Pulmonary artery endothelial cell (primary cell): ENCODE data around the gene NOXO1. TPM values are rescaled to one million over a fixed set of nuclear protein-coding genes. Genes with fewer than 3 reads are reported as not detected.

Source experiments
- DNase-seq: peaks from one replicate; pipeline ENCODE4 v3.0.0-alpha.2; 2011; ENCODE audit warnings: low read depth, low spot score
- total RNA-seq: library from RNA; depleted of rRNA; stranded (reverse); fragments of >200 nt; gene quantifications from 2 replicates; pipeline ENCODE4 v1.2.3, GENCODE V29; 2014

Gene NOXO1
- total RNA-seq, 1 donor from 2014 or later: 0.13 TPM

DNA sequence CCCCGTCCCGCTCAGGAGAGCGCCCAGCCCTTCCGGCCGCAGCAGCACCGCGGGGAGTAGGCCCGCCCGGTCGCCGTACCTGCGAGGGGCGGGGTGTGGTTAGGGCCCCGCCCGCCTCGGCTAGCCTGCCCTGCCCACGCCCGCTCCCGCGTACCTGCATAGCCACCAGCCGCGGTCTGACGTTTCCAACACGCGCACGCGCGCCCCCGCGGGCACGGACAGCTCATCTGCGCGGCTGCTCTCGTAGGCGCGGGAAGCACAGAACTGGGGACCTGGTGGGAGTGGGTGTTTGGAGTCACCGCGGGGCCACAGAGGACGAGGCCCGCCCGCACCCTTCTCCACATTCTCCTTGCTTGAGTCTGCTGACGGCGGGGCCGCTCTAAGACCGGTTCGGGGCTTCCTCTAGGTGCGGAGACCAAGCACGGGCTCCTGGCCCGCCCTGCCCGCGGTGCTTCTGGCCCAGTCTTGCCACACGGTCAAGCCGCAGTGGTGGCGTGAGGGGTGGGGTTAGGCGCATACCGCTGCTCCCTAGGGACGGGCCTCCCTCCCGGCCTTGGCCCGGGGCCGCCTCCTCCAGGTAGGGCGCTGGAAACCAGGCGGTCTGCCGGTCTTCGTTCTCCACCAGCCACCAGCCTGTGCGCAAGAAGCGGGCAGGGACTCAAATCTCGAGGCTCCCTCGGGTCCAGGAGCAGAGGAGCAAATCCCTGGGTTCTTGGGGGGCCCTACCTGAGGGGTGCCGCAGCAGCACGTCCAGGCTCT lies 1.8 kb downstream of the NOXO1 start:
- DNase-seq: no peak

DNA sequence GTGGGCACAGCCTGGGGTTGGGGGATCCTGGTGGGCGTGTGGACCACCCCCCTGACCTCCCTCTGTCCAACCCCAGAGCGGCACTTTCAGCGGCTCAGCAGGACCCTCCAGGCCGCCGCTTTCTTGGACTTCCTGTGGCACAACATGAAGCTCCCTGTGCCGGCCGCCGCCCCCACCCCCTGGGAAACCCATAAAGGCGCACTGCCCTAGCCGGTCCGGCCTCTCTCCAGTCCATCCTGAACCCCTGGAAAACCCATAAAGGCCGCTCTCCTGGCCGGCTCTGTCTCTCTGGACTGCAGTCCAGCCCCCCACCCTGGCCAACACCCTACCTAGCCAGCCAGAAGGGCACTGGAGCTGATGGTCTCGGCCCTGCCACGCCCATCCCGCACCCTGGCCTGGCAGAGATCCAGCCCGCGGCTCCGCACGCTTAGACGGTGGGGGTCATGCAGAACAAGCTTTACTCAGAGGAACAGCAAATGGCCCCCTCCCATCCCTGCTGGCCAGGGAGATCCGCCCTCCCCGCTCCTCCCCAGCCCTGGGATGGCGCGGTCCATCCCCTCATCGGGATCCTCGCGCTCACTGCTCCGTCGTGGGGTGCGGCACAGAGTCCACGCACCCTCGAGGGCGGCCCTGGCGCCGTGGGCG lies 2.7 kb downstream of the NOXO1 start:
- DNase-seq: no peak

DNA sequence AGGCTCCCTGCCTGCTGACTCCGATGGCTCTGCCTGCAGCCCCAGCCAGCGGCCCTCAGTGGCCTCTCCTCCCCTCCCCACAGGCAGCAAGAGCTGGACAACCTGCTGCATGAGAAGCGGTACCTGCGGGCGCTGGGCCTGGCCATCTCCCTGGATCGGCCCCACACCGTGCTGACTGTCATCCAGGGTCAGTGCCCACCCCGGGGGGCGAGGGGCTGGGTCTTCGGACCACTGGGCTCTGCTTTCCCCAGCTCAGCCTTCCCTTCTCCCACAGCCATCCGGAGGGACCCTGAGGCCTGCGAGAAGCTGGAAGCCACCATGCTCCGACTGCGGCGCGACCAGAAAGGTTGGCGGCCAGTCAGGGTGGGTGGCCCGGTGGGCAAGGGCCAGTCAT lies 3.4 kb downstream of the NOXO1 start:
- no peak for DNase-seq

DNA sequence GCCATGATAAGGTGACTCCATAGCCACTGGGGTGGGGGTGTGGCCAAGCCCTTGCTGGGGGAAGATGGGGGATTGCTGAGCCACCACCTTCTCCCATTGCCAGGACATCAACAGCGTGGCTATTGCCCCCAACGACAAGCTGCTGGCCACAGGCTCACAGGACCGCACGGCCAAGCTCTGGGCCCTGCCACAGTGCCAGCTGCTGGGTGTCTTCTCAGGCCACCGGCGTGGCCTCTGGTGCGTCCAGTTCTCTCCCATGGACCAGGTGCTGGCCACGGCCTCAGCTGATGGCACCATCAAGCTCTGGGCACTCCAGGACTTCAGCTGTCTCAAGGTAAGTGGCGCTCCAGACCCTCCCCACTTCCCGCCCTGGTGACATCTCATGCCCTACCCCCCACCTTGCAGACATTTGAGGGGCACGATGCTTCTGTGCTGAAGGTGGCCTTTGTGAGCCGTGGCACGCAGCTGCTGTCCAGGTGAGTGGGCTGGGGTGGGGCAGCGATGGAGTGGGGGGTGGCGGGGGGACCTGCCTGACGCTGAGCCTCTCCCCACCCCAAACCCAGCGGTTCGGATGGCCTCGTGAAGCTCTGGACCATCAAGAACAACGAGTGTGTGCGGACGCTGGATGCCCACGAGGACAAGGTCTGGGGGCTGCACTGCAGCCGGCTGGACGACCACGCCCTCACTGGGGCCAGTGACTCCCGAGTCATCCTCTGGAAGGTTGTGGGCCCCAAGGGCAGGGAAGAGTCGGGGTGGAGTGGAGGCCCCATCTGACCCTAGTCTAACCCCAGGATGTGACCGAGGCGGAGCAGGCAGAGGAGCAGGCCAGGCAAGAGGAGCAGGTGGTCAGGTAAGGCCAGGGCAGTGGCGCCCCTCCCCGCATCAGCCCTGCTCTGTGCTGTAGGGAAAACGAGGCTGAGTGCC lies 4.1 kb downstream of the NOXO1 start:
- DNase-seq: no peak

DNA sequence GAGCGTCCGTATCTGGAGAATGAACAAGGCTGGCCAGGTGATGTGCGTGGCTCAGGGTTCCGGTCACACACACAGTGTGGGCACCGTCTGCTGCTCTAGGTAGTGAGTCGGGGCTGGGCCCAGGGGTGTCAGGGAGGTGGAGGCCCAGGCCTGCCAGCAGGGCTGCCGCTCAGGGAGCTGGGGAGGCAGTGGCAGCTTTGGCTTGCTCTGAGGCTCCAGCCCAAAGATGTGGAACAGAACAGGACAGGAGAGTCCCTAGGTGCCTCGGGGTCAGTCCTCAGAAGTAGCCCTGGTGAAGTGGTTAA lies 5.1 kb downstream of the NOXO1 start:
- DNase-seq: no peak

DNA sequence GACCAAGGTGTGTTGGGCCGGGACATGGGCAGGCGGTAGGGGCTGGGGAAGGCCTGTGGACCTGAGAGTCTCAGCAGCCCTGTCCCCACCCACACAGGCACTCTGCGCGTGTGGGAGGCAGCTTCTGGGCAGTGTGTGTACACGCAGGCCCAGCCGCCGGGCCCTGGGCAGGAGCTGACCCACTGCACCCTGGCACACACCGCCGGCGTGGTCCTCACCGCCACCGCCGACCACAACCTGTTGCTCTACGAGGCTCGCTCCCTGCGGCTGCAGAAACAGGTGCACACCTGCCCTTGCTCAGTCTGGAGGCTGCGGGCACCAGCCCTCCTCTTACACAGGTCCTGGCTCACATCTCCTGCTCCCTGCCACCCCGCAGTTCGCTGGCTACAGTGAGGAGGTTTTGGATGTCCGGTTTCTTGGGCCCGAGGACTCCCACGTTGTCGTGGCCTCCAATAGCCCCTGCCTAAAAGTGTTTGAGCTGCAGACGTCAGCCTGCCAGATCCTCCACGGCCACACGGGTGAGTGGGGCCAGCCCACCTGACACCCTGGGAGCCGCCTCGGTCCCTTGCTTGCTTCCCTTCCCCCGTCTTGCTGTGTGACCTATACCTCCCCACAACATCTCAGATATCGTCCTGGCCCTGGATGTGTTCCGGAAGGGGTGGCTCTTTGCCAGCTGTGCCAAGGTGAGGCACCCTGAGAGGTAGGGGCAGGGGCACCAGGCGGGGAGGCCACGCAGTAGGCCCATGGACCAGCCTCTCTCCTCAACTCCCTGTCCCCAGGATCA lies 5.6 kb downstream of the NOXO1 start:
- no peak for DNase-seq

DNA sequence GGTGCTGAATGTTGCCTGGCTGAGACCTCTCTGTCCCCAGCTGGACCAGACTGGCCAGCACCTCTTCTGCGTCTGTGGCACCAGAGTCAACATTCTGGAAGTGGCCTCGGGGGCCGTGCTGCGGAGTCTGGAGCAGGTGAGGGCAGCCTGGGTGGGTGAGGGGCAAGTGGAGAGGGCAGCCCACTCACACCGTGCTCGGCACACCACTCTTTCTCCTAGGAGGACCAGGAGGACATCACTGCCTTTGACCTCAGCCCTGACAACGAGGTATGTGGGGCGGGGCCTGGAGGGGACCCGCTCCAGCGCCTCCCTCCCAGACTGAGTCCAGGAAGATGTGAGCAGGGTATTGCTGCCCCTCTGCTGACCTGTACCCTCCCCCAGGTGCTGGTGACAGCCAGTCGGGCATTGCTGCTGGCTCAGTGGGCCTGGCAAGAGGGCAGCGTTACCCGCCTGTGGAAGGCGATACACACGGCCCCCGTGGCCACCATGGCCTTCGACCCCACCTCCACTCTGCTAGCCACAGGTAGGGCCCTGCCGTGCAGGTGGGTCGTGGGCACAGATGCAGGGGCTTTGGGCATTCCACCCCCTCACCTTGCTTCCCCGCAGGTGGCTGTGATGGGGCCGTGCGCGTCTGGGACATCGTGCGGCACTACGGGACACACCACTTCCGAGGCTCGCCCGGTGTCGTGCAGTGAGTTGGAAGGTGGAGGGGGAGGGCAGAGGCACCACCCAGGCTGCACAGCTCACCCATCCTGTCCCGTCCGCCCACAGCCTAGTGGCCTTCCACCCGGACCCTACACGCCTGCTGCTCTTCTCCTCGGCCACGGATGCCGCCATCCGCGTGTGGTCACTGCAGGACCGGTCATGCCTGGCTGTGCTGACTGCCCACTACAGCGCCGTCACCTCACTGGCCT lies 6.9 kb downstream of the NOXO1 start:
- DNase-seq: no peak

DNA sequence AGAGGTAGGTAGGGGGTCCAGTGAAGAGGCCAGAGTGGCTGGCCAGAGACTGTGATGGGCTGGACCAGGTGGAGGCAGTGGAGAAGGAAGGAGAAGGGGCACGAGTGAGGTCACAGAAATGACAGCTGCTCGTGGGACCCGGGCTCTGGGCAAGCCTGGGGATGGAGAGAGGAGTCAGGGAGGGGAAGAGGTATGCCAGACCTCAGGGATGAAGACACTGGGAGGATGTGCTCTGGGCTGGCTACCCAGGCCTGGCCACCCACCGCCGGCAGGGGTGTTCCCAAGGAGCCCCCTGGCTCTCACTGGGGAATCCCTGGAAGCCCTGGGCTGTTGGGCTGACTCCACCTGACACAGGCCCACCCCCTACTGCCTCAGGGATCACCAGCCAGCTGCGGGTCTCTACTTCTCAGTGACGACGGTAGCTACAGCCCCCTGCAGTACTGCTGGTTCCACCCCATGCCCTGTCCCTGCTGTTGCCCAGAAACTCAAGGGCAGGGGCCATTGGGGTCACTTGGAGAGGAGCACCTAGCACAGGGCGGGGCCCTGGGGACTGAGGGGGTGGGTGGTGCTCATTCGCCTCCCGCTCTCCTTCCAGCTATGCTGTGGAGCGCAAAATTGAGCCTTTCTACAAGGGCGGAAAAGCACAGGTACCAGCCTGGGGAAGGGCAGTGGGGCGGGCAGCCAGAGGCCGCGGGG lies 7.7 kb downstream of the NOXO1 start:
- no peak for DNase-seq

DNA sequence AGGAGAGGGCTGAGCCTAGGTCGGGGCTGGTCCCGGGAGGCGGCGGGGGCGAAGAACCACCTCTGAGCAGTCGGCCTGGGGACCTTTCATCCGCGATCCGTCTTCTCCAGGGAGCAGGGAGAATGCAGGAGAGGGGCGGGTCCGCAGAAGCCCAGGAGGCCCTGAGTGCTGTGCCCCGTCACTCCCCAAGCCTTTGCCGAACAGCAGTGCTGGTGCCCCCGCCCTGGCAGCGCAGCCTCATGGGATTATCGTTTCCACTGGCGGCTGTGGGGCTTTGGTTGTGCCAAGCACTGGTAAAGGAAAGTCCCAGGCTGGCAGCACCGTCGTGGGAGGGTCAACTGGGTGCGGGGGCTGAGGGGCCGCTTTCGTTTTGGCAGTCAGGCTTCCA lies 8.8 kb downstream of the NOXO1 start:
- DNase-seq: no peak

DNA sequence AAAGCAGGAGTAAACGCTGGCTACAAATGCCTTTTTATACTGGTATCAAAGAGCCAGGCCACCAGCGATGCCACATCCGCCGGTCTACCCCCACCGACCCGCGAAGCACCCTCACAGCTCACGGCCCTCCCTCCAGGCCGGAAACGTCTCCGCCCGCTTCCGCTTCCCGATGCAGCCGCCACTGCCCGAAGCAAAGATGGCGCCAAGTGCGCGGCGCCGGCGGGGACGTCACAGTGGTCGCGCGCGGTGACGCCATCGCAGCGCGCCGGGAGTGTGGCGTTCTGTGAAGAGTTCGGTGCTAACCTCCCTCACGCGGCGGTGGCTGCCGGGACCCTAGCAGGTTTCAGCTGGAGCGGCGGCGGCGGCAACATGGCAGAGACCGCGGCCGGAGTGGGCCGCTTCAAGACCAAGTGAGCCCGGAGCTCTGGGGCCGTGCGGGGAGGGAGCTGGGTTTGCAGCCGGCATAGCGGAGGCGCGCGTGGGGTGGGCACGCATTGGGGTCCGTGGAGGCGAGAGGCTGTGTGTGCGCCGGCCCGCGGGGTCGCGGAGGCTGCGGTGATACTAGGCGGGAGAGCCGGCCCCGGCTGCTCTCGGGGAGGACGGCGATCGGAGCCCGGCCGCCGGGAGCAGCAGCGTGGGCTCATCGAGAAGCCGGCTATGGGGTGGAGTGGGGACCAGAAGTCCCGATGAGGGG lies 9.3 kb downstream of the NOXO1 start, which contains the start of gene TBL3:
TBL3 (plus strand) TSS at position 258 of the 694 bp plus-strand sequence; CDS start at position 370, 112 bp downstream.
- DNase-seq: peak; percentile 81

DNA sequence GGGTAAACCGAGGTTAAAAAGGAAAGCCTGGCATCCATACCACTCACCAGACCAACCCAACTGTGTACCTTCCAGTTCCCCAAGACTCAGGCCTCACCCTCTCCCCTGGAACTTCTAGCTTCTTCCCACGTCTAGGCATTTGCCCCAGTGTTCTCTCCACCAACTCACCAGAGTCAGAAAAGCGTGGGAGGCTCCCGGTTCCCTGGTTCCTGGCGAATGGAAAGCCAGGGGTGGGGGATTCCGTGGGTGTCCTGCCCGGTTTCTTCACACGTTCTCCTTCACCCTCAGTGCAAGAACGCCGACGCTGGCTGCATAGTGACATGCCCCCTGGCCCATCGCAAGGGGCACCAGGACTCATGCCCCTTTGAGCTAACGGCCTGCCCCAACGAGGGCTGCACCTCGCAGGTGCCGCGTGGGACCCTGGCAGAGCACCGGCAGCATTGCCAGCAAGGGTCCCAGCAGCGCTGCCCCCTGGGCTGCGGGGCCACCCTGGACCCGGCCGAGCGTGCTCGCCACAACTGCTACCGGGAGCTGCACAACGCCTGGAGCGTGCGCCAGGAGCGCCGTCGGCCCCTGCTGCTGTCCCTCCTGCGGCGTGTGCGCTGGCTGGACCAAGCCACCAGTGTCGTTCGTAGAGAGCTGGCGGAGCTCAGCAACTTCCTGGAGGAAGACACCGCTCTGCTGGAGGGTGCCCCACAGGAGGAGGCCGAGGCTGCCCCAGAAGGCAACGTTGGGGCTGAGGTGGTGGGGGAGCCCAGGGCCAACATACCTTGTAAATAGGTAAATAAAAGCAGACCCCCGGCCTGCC lies 12.9 kb downstream of the NOXO1 start:
- DNase-seq: no peak

DNA sequence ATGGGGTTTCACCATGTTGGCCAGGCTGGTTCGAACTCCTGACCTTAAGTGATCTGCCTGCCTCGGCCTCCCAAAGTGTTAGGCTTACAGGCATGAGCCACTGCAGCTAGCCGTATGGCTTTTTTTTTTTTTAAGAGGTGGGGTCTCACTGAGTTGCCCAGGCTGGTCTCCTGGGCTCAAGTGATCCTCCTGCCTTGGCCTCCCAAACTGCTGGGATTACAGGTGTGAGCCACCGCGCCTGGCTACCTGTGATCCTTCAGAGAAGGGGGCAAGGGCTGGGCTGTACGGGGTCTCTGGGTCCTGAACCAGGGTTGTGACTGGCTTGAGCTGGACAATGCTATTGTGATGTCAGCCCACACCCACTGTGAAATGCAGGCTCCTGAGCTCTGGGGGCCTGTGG lies 14.8 kb downstream of the NOXO1 start, which contains the start of gene RNF151:
RNF151 (plus strand) TSS at position 397 of the 400 bp plus-strand sequence. CDS start 26 bp downstream, outside the sequence.
- no peak for DNase-seq

DNA sequence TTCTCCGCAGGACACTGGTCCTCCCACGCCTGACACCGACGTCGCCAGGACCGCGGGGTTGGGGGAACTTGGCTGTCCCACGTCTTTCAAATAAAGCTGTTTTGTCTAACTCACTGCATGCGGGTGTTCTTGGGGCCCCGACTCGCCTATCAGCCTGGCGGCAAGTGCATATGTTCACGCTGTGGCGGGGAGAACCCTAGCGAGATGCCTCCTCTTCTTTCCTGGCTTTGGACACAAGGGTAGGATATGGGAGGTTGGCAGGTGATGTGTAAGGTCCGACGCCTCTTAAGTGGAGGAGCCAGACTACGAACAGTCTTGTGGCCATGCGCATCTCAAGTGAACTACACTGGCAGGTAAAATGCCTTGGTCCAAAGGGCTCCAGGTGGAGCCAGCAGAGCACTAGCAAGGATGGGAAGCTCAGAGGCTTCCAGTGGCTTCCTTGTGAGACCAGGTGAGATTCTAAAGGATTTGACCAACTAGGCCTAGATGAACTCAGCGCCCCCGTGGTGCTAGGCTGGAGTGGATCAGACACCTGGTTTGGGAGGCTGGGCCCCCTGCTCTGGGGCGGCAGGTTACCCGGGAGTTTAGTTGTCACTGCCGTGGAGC lies 15.8 kb downstream of the NOXO1 start:
- no peak for DNase-seq

DNA sequence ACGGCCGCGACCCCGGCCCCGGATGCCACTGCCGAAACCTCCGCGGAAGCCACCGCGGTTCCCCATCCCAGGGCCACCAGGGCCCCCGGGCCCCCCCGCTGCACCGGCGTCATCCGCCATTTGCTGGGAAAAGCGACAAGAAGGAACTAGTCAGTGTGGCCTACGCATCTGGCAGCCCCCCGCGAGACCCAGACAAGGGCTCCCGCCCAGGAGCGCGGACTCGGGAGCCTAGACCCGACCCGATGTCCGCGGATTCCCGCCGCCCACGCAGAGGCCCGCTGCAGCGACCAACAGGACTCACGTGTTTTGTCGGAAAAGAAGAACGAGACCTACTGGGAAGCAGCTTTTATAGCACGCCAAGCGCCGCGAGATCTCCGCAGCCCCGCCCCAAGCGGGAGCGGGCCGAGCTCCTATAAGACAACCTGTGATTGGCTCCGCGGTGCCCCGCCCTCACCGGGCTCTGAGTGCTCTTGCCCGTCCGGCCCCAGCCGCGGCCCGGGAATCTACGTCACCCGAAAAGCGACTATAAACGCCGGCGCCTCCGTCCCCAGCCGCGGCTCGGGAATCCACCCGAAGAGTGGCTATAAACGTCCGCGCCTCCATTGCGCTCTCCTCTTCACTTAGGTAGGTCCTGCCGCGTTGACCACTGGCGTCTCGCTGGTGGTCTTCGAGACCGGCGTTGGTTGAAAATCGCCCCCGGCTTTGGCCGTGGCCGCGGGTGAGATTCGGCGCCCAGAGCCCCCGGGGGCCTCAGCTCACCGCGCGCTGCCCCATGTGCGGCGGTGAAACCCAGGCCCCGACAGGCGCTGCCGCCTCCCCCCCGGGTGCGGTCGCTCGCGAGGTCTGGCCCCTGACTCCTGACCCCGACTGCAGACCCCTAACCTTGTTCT lies 16.5 kb downstream of the NOXO1 start, which contains the start of gene RPS2:
RPS2 (minus strand) TSS at position 321 of the 890 bp plus-strand sequence; CDS start at position 120, 201 bp downstream.
- DNase-seq: peak; percentile 97

DNA sequence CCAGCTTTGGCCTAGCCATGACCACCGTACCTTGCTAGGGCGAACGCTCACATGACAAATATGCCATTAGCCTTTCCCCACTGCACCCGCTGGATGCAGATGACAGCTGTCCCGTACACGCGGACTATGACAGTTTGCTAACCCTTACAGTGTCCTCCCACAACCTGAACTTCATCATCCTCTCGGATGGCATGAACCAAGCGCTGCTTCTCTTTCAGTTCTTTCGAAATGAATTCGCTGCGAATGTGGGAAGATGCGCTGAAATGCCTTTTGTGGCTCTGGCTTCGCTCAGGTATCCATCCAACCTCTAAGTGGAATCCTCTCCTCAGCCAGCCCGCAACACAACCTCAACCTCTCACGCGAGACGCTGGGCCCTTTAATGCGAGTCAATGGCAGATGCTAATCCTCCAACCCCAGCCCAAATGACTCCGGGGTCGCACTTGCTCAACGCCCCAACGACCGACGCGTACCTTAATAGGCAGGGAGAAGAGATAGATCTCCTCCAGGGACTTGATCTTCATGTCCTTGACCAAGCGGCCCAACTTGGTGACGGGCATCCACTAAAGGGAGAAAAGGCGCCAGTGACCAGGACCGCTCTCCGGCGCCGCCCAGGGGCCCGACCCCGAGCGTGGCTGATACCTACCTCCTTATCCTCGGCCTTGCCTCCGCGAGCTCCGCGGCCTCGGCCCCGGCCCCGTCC lies 17.3 kb downstream of the NOXO1 start:
- no peak for DNase-seq
